ENCODE data around the gene RAB7A.

DNA sequence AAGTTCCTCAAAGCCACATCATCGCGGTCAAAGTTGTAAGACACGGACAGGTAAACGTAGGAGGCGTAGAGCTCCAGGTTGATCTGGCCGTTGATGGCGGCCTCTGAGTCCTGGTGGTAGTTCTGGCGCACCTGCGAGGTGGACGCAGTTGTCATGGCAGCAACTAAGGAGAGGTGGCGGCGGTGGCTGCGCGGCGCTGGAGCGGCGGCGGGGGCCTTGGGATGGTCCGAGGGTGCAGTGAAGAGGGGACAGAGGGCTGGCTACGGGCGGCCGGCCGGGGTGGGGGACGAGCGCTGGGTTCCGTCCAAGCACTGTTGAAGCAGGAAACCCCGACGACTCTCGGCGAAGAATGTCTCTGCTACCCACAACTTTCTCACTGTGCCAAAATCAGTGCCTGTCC lies 38.9 kb downstream of the RAB7A start:
- TF ChIP-seq CTCF (conservative IDR thresholded peaks at IDR 0.05 in 1 of 2, IDR thresholded peaks at IDR 0.05 in 1 of 2; ENCODE audit: low read depth in 1 of 2, low read length in 2 of 2): no peak
- TF ChIP-seq EZH2 (IDR thresholded peaks at IDR 0.05; ENCODE audit: low read length, missing control alignments): no peak

Measured in fibroblast of lung (primary cell).